SK-N-SH (cell line): Measurements from ENCODE around the gene GRB10. TPM values are rescaled to one million over a fixed set of nuclear protein-coding genes. Genes with fewer than 3 reads are reported as not detected.
A peak's percentile ranks its signal among the peaks of the same experiment; 100 is the strongest.
"Not testable (repeated sequence)": the region's sequence is repeated elsewhere in the genome, so short reads cannot be mapped to it uniquely, and the experiment has no call there.

Experiments
- CTCF ChIA-PET: fragments of 300-600, 350-600 bp; formaldehyde crosslinking; extraction: SDS; loops from one replicate; lab custom pipeline; 2021; lab: Yijun Ruan, JAX
- POLR2A ChIA-PET: fragments of 350-600 bp; sonication (Branson Sonifier 250); formaldehyde crosslinking; extraction: SDS; loops from one replicate; lab custom pipeline; 2020; ENCODE audit warnings: antibody characterized with exemption, inconsistent platforms; lab: Yijun Ruan, JAX
- DNase-seq: peaks from one replicate; pipeline ENCODE4 v3.0.0; 2012
- H2AFZ ChIP-seq: fragments of 200-600 bp; sonication (generic); 2 replicates; pipeline ENCODE4 v1.8.1; 2016; ENCODE audit warnings: antibody characterized with exemption, mild to moderate bottlenecking, low read depth
- H3F3A ChIP-seq: fragments of 200-600 bp; sonication (generic); replicated peaks from 2 replicates; pipeline ENCODE3; 2016; ENCODE audit warnings: antibody characterized with exemption, mild to moderate bottlenecking; ENCODE audit not compliant: insufficient read depth
- H3K27ac ChIP-seq, 2 experiments: fragments of 200-500 bp in 1 of 2; fragments of 200-600 bp in 1 of 2; sonication (Bioruptor generic) in 1 of 2; sonication (generic), shearing (Covaris generic) in 1 of 2; 2 replicates each; pipeline versions ENCODE4 v1.5.1 to v1.6.1; 2014 to 2016; ENCODE audit warnings: low read depth in 2 of 2, inconsistent platforms in 1 of 2, low read length in 1 of 2, mild to moderate bottlenecking in 1 of 2, mixed read lengths in 1 of 2
- H3K27me3 ChIP-seq: fragments of 200-600 bp; sonication (generic), shearing (Covaris generic); 2 replicates; pipeline ENCODE4 v1.6.1; 2016; ENCODE audit warnings: mixed run types; ENCODE audit not compliant: insufficient read depth
- H3K36me3 ChIP-seq, 2 experiments: fragments of 200-500 bp in 1 of 2; fragments of 200-600 bp in 1 of 2; sonication (Bioruptor generic) in 1 of 2; sonication (generic) in 1 of 2; replicated peaks in 1 of 2; 2 replicates each; pipeline versions ENCODE3 to v1.5.1; 2014 to 2016; ENCODE audit warnings: low read length in 1 of 2, mild to moderate bottlenecking in 1 of 2; ENCODE audit not compliant: insufficient read depth in 2 of 2, control insufficient read depth in 1 of 2
- H3K4me1 ChIP-seq, 2 experiments: fragments of 200-500 bp in 1 of 2; fragments of 200-600 bp in 1 of 2; sonication (Bioruptor generic) in 1 of 2; sonication (generic), shearing (Covaris generic) in 1 of 2; 2 replicates each; pipeline versions ENCODE4 v1.5.1 to v1.6.1; 2014 to 2016; ENCODE audit warnings: low read depth in 1 of 2, low read length in 1 of 2, mixed run types in 1 of 2; ENCODE audit not compliant: insufficient read depth in 2 of 2, control insufficient read depth in 1 of 2
- H3K4me2 ChIP-seq: fragments of 200-600 bp; sonication (generic), shearing (Covaris generic); 2 replicates; pipeline ENCODE4 v1.6.1; 2017; ENCODE audit warnings: mixed run types
- H3K4me3 ChIP-seq, 2 experiments: fragments of 200-500 bp in 1 of 2; fragments of 200-600 bp in 1 of 2; sonication (Bioruptor generic) in 1 of 2; sonication (generic), shearing (Covaris generic) in 1 of 2; 2 replicates each; pipeline versions ENCODE4 v1.5.1 to v1.8.1; 2014 to 2016; ENCODE audit warnings: low read depth in 2 of 2, inconsistent platforms in 1 of 2, low read length in 1 of 2, mild to moderate bottlenecking in 1 of 2, mixed read lengths in 1 of 2, moderate library complexity in 1 of 2
- H3K79me2 ChIP-seq: fragments of 200-600 bp; sonication (generic); 2 replicates; pipeline ENCODE4 v1.8.1; 2017; ENCODE audit warnings: mild to moderate bottlenecking; ENCODE audit not compliant: insufficient read depth
- H3K9ac ChIP-seq: fragments of 200-600 bp; sonication (generic); 2 replicates; pipeline ENCODE4 v1.6.1; 2017; ENCODE audit warnings: mixed run types
- H3K9me2 ChIP-seq: fragments of 200-600 bp; sonication (generic); 2 replicates; pipeline ENCODE4 v1.6.1; 2017; ENCODE audit warnings: mixed run types
- H3K9me3 ChIP-seq: fragments of 200-600 bp; sonication (generic); 2 replicates; pipeline ENCODE4 v1.6.1; 2017; ENCODE audit warnings: mixed run types, mild to moderate bottlenecking, moderate library complexity
- H4K20me1 ChIP-seq: fragments of 200-600 bp; sonication (generic); 2 replicates; pipeline ENCODE4 v1.6.1; 2017; ENCODE audit warnings: mild to moderate bottlenecking, mixed run types; ENCODE audit not compliant: insufficient read depth
- CTCF ChIP-seq: fragments of 200-600 bp; sonication (generic); IDR thresholded peaks from 2 replicates; pipeline ENCODE4 v1.6.1; 2017; ENCODE audit warnings: antibody characterized with exemption, mild to moderate bottlenecking, moderate library complexity
- ELF1 ChIP-seq: IDR thresholded peaks from 2 replicates; pipeline ENCODE4 v1.4.0; 2012
- EP300 ChIP-seq, 2 experiments: IDR thresholded peaks; 2 replicates each; pipeline versions ENCODE4 v1.4.0 to v1.6.1; 2012; ENCODE audit warnings: borderline replicate concordance in 1 of 2, low read depth in 1 of 2, low read length in 1 of 2
- FOXJ3 ChIP-seq: sonication (generic); formaldehyde crosslinking; IDR thresholded peaks from 2 replicates; pipeline ENCODE4 v1.5.1; 2020; ENCODE audit warnings: mild to moderate bottlenecking, missing genetic modification reagents
- IRF3 ChIP-seq: fragments of 150-350 bp; IDR thresholded peaks from 2 replicates; pipeline ENCODE4 v1.6.1; 2016; ENCODE audit warnings: mild to moderate bottlenecking, low read depth, low read length
- NFIC ChIP-seq: IDR thresholded peaks from 2 replicates; pipeline ENCODE4 v1.4.0; 2012; ENCODE audit warnings: borderline replicate concordance
- PBX3 ChIP-seq: IDR thresholded peaks from 2 replicates; pipeline ENCODE4; 2012
- REST ChIP-seq: IDR thresholded peaks from 2 replicates; pipeline ENCODE4 v1.6.1; 2012; ENCODE audit warnings: mild to moderate bottlenecking, low read depth, low read length, moderate library complexity
- TEAD4 ChIP-seq: IDR thresholded peaks from 2 replicates; pipeline ENCODE4 v1.4.0; 2012; ENCODE audit warnings: mild to moderate bottlenecking, borderline replicate concordance; ENCODE audit not compliant: insufficient read depth
- USF1 ChIP-seq: IDR thresholded peaks from 2 replicates; pipeline ENCODE4 v1.4.0; 2012; ENCODE audit warnings: low read depth, borderline replicate concordance
- USF2 ChIP-seq: fragments of 150-350 bp; IDR thresholded peaks from 2 replicates; pipeline ENCODE4 v1.6.1; 2017; ENCODE audit warnings: antibody characterized with exemption, low read length, low read depth, borderline replicate concordance
- YY1 ChIP-seq: IDR thresholded peaks from 2 replicates; pipeline ENCODE4 v1.4.0; 2012; ENCODE audit warnings: low read depth, mild to moderate bottlenecking
- ZBTB33 ChIP-seq: IDR thresholded peaks from 2 replicates; pipeline ENCODE4 v1.4.0; 2012; ENCODE audit warnings: low read depth, borderline replicate concordance
- WGBS: methylation state at CpG from one replicate; pipeline ENCODE4 v1.1.6; 2017; ENCODE audit warnings: low lambda C conversion rate; 5-methylcytosine and 5-hydroxymethylcytosine counted together
- polyA plus RNA-seq, 3 experiments: library from polyadenylated mRNA; depleted of rRNA; stranded (reverse); fragments of >200 nt; gene quantifications; 2 replicates each; pipeline ENCODE4 v1.2.3, GENCODE V29; 2012

The GRB10 gene
- polyA plus RNA-seq, 1 of the 3 experiments (the other 2 are of a cell fraction), result 5.1 TPM

GRCh38 chr7:50545613-50546012, 237.1 kb downstream of the GRB10 start:
- not testable (repeated sequence) for H3K4me3 ChIP-seq, H3K36me3 ChIP-seq, H3K79me2 ChIP-seq, H3K4me2 ChIP-seq, H3K27ac ChIP-seq, H3K9me3 ChIP-seq, H3K9ac ChIP-seq, H2AFZ ChIP-seq, H4K20me1 ChIP-seq, H3F3A ChIP-seq, H3K9me2 ChIP-seq, DNase-seq
- H3K4me1 ChIP-seq, result peaks cover 0 to 52% of the 10 kb centered on the region in 2 experiments; a peak in 2 of 4 replicates
- POLR2A ChIA-PET, result interaction anchor here (1.0 to 3.3 kb wide), 4 partner anchors 10 to 16 kb away, joined by 3 to 11 read pairs (median 4); no protein-coding TSS in a partner anchor
- 57% methylated on average over 4 of the region's 4 CpGs for WGBS
- CTCF ChIA-PET, result interaction anchor here (1.2 to 2.5 kb wide), 4 partner anchors 14 to 78 kb away, joined by 6 to 14 read pairs (median 6); no protein-coding TSS in a partner anchor
- H3K27me3 ChIP-seq, result peaks cover 18% of the 10 kb centered on the region; the same call in 1 of the 2 replicates

GRCh38 chr7:50544992-50545391, 237.7 kb downstream of the GRB10 start:
- Histone ChIP-seq H3K4me2 (no peak overlapping the region), H3K79me2 (no peaks in the 10 kb centered on the region), H4K20me1 (0 out of 2 replicates have a peak, but pooled peaks cover 3% of the 10 kb centered on the region), H3F3A (no peaks in the 10 kb centered on the region), H3K36me3 (peaks cover 0 to 4% of the 10 kb centered on the region in 2 experiments), H3K9me3 (no peaks in the 10 kb centered on the region), H3K4me1 (peaks cover 0 to 57% of the 10 kb centered on the region in 2 experiments; a peak in 2 of 4 replicates), H3K27ac (peak overlapping the region in 1 of 2 experiments; percentile 56; a peak in 1 of 4 replicates), H3K9me2 (no peaks in the 10 kb centered on the region), H2AFZ (no peak overlapping the region), H3K4me3 (no peak overlapping the region), H3K9ac (no peak overlapping the region), H3K27me3 (peaks cover 18% of the 10 kb centered on the region; the same call in 1 of the 2 replicates)
- 40% methylated on average over 6 of the region's 6 CpGs for WGBS
- ChIA-PET CTCF (interaction anchor here (1.2 to 2.5 kb wide), 5 partner anchors 11 to 77 kb away, joined by 3 to 14 read pairs (median 6); no protein-coding TSS in a partner anchor), POLR2A (interaction anchor here (1.3 to 1.5 kb wide), 2 partner anchors 13 to 14 kb away, joined by 3 to 5 read pairs; no protein-coding TSS in a partner anchor)
- DNase-seq, result no peak
- no peak for TF ChIP-seq PBX3
- no peak for TF ChIP-seq CTCF
- TF ChIP-seq EP300 (IDR thresholded peaks at IDR 0.05; ENCODE audit: borderline replicate concordance in 1 of 2, low read depth in 1 of 2, low read length in 1 of 2), result no peak
- no peak for TF ChIP-seq REST
- TF ChIP-seq ZBTB33, result no peak
- no peak for TF ChIP-seq TEAD4
- TF ChIP-seq FOXJ3 (CRISPR knock-in tag), result no peak
- no peak for TF ChIP-seq USF1
- no peak for TF ChIP-seq YY1
- no peak for TF ChIP-seq IRF3
- TF ChIP-seq USF2, result no peak
- TF ChIP-seq ELF1, result no peak
- no peak for TF ChIP-seq NFIC
